HepG2 (cell line): Measurements from ENCODE around the gene EHBP1.

ENCODE experiments used
- ATF7 ChIP-seq, 2 experiments: fragments of 450-650 bp in 1 of 2; sonication (generic) in 1 of 2; formaldehyde crosslinking in 1 of 2; IDR thresholded peaks; 2 replicates each; pipeline versions ENCODE4 v1.4.0 to v1.6.1; 2016 to 2020; ENCODE audit warnings: antibody characterized with exemption in 1 of 2, mild to moderate bottlenecking in 1 of 2, missing genetic modification reagents in 1 of 2
- ELF1 ChIP-seq: sonication (generic); formaldehyde crosslinking; IDR thresholded peaks from 2 replicates; pipeline ENCODE4 v1.4.0; 2020; ENCODE audit warnings: missing genetic modification reagents
- FOSL1 ChIP-seq: sonication (generic); formaldehyde crosslinking; IDR thresholded peaks from 2 replicates; pipeline ENCODE4 v1.9.0; 2021; ENCODE audit warnings: missing genetic modification reagents, borderline replicate concordance
- HNRNPK ChIP-seq: fragments of 200-400 bp; formaldehyde crosslinking; IDR thresholded peaks from 2 replicates; pipeline ENCODE4 v1.6.1; 2018; ENCODE audit warnings: low read length, low read depth, moderate library complexity, mild to moderate bottlenecking; ENCODE audit not compliant: poor library complexity, severe bottlenecking
- NR3C1 ChIP-seq: sonication (generic); formaldehyde crosslinking; IDR thresholded peaks from 2 replicates; pipeline ENCODE4 v1.4.0; 2020; ENCODE audit warnings: missing genetic modification reagents
- NRL ChIP-seq: sonication (generic); formaldehyde crosslinking; IDR thresholded peaks from 2 replicates; pipeline ENCODE4 v1.5.0; 2020; ENCODE audit warnings: missing genetic modification reagents, mild to moderate bottlenecking, moderate library complexity, borderline replicate concordance
- POLR2A ChIP-seq, 2 experiments: IDR thresholded peaks; 2 replicates each; pipeline ENCODE4 v1.6.1; 2011; ENCODE audit warnings: low read depth in 2 of 2, low read length in 2 of 2, mild to moderate bottlenecking in 1 of 2, moderate library complexity in 1 of 2; ENCODE audit not compliant: insufficient read depth in 1 of 2
- ZBTB7A ChIP-seq: sonication (generic); formaldehyde crosslinking; IDR thresholded peaks from 2 replicates; pipeline ENCODE4 v1.8.0; 2022; ENCODE audit warnings: mild to moderate bottlenecking, missing genetic modification reagents
- ZNF605 ChIP-seq: sonication (generic); formaldehyde crosslinking; IDR thresholded peaks from 2 replicates; pipeline ENCODE4 v1.8.0; 2022; ENCODE audit warnings: mild to moderate bottlenecking, missing genetic modification reagents
- TF ChIP-seq, protein P1 (sequence below): fragments of 450-650 bp; IDR thresholded peaks from 2 replicates; pipeline ENCODE4 v1.6.1; 2016
- TF ChIP-seq, protein P2 (sequence below): sonication (generic); formaldehyde crosslinking; IDR thresholded peaks from 2 replicates; pipeline ENCODE4 v1.5.0; 2020; ENCODE audit warnings: mild to moderate bottlenecking, missing genetic modification reagents, moderate library complexity
- TF ChIP-seq, protein P3 (sequence below): sonication (generic); formaldehyde crosslinking; IDR thresholded peaks from 2 replicates; pipeline ENCODE4 v1.4.0; 2020; ENCODE audit warnings: missing genetic modification reagents

- TF ChIP-seq ZBTB7A (CRISPR knock-in tag) (no peak), NR3C1 (CRISPR knock-in tag) (no peak), POLR2A (IDR thresholded peaks at IDR 0.05; ENCODE audit: insufficient read depth in 1 of 2, low read depth in 2 of 2, low read length in 2 of 2) (no peak), FOSL1 (CRISPR knock-in tag) (no peak), ATF7 (IDR thresholded peaks at IDR 0.05) (no peak), ATF7 (CRISPR knock-in tag; IDR thresholded peaks at IDR 0.05) (no peak), ZNF605 (CRISPR knock-in tag) (no peak), ELF1 (CRISPR knock-in tag) (no peak), HNRNPK (no peak), NRL (CRISPR knock-in tag) (no peak)
- TF ChIP-seq, protein P1, sequence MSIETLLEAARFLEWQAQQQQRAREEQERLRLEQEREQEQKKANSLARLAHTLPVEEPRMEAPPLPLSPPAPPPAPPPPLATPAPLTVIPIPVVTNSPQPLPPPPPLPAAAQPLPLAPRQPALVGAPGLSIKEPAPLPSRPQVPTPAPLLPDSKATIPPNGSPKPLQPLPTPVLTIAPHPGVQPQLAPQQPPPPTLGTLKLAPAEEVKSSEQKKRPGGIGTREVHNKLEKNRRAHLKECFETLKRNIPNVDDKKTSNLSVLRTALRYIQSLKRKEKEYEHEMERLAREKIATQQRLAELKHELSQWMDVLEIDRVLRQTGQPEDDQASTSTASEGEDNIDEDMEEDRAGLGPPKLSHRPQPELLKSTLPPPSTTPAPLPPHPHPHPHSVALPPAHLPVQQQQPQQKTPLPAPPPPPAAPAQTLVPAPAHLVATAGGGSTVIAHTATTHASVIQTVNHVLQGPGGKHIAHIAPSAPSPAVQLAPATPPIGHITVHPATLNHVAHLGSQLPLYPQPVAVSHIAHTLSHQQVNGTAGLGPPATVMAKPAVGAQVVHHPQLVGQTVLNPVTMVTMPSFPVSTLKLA = no peak
- TF ChIP-seq, protein P2, sequence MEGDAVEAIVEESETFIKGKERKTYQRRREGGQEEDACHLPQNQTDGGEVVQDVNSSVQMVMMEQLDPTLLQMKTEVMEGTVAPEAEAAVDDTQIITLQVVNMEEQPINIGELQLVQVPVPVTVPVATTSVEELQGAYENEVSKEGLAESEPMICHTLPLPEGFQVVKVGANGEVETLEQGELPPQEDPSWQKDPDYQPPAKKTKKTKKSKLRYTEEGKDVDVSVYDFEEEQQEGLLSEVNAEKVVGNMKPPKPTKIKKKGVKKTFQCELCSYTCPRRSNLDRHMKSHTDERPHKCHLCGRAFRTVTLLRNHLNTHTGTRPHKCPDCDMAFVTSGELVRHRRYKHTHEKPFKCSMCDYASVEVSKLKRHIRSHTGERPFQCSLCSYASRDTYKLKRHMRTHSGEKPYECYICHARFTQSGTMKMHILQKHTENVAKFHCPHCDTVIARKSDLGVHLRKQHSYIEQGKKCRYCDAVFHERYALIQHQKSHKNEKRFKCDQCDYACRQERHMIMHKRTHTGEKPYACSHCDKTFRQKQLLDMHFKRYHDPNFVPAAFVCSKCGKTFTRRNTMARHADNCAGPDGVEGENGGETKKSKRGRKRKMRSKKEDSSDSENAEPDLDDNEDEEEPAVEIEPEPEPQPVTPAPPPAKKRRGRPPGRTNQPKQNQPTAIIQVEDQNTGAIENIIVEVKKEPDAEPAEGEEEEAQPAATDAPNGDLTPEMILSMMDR (CRISPR knock-in tag) = no peak
- TF ChIP-seq, protein P3, sequence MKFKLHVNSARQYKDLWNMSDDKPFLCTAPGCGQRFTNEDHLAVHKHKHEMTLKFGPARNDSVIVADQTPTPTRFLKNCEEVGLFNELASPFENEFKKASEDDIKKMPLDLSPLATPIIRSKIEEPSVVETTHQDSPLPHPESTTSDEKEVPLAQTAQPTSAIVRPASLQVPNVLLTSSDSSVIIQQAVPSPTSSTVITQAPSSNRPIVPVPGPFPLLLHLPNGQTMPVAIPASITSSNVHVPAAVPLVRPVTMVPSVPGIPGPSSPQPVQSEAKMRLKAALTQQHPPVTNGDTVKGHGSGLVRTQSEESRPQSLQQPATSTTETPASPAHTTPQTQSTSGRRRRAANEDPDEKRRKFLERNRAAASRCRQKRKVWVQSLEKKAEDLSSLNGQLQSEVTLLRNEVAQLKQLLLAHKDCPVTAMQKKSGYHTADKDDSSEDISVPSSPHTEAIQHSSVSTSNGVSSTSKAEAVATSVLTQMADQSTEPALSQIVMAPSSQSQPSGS (CRISPR knock-in tag) = no peak
These were observed 12.1 kb downstream of the EHBP1 start for GRCh38 chr2:62717503-62718081.
